HCT116 (cell line): ENCODE measurements around the gene RNF212. TPM values are rescaled to one million over a fixed set of nuclear protein-coding genes. Genes with fewer than 3 reads are reported as not detected.

Source experiments
- ATAC-seq: fragments of 200-7000 bp; cut with Tn5 transposase; 2 replicates; pipeline ENCODE4 v1.9.1; 2020; ENCODE audit warnings: mild to moderate bottlenecking, moderate library complexity
- BruUV-seq: library from RNA; stranded (reverse); fragments of 400-500 nt; replicated peaks from 2 replicates; lab custom pipeline; 2021; lab: Mats Ljungman, UMichigan
- CTCF ChIA-PET: fragments of 300-600 bp; sonication (Branson Sonifier 250); formaldehyde crosslinking; loops from one replicate; lab custom pipeline; 2021; ENCODE audit warnings: antibody characterized with exemption; lab: Charles Lee
- POLR2A ChIA-PET: fragments of 300-600, 350-600 bp; sonication (Branson Sonifier 250); formaldehyde crosslinking; loops from one replicate; lab custom pipeline; 2021; ENCODE audit warnings: antibody characterized with exemption; lab: Charles Lee
- RAD21 ChIA-PET, 2 experiments: fragments of 300-600 bp; sonication (Branson Sonifier 250); formaldehyde crosslinking; loops; one replicate each; lab custom pipeline; 2023; ENCODE audit warnings: low total read pairs in 2 of 2; ENCODE audit not compliant: uncharacterized antibody in 2 of 2, unreplicated experiment in 2 of 2, low non-redundant PET in 1 of 2; lab: Charles Lee
- DNase-seq: peaks from one replicate; pipeline ENCODE4 v3.0.0-alpha.2; 2010; ENCODE audit warnings: low read depth, low spot score
- H2AFZ ChIP-seq: fragments of 200-600 bp; shearing (Covaris generic), sonication (generic); 2 replicates; pipeline ENCODE4 v1.6.1; 2017; ENCODE audit warnings: low read depth, mixed run types, mixed read lengths, antibody characterized with exemption, low read length; ENCODE audit not compliant: poor library complexity, severe bottlenecking
- H3K27ac ChIP-seq: 2 replicates; pipeline ENCODE4 v1.5.1; 2012; ENCODE audit warnings: low read depth, low read length
- H3K27me3 ChIP-seq: fragments of 200-600 bp; sonication (generic); 2 replicates; pipeline ENCODE4 v1.6.1; 2016; ENCODE audit warnings: mixed run types, low read length, mixed read lengths; ENCODE audit not compliant: insufficient read depth
- H3K36me3 ChIP-seq, 2 experiments: fragments of 200-500 bp in 1 of 2; fragments of 200-600 bp in 1 of 2; sonication (Bioruptor generic) in 1 of 2; sonication (generic) in 1 of 2; 2 replicates each; pipeline versions ENCODE4 v1.5.1 to v1.6.1; 2014 to 2016; ENCODE audit warnings: low read length in 2 of 2, inconsistent platforms in 1 of 2, mixed read lengths in 1 of 2, mixed run types in 1 of 2; ENCODE audit not compliant: insufficient read depth in 2 of 2, control insufficient read depth in 1 of 2
- H3K4me1 ChIP-seq, 2 experiments: fragments of 200-600 bp in 1 of 2; sonication (generic) in 1 of 2; 2 replicates each; pipeline versions ENCODE4 v1.5.1 to v1.6.1; 2012 to 2017; ENCODE audit warnings: low read length in 2 of 2, inconsistent platforms in 1 of 2, mild to moderate bottlenecking in 1 of 2, mixed read lengths in 1 of 2, mixed run types in 1 of 2, moderate library complexity in 1 of 2; ENCODE audit not compliant: insufficient read depth in 2 of 2, control insufficient read depth in 1 of 2
- H3K4me2 ChIP-seq: fragments of 200-600 bp; sonication (generic); 2 replicates; pipeline ENCODE4 v1.6.1; 2017; ENCODE audit warnings: mixed run types, low read length, mixed read lengths
- H3K4me3 ChIP-seq, 2 experiments: fragments of 200-600 bp in 1 of 2; sonication (generic) in 1 of 2; replicated peaks in 1 of 2; 2 replicates each; pipeline ENCODE4 v1.5.1; 2011 to 2016; ENCODE audit warnings: low read length in 2 of 2, control low read depth in 1 of 2, low read depth in 1 of 2, mild to moderate bottlenecking in 1 of 2, mixed read lengths in 1 of 2, mixed run types in 1 of 2
- H3K79me2 ChIP-seq: fragments of 200-600 bp; sonication (generic); 2 replicates; pipeline ENCODE4 v1.6.1; 2017; ENCODE audit warnings: mild to moderate bottlenecking, mixed run types, low read length, moderate library complexity, mixed read lengths; ENCODE audit not compliant: insufficient read depth
- H3K9ac ChIP-seq: fragments of 200-600 bp; sonication (generic); 2 replicates; pipeline ENCODE4 v1.6.1; 2016; ENCODE audit warnings: low read length, mixed read lengths
- H3K9me2 ChIP-seq: fragments of 200-600 bp; sonication (generic), shearing (Covaris generic); 2 replicates; pipeline ENCODE4 v1.6.1; 2017; ENCODE audit warnings: mixed run types, mild to moderate bottlenecking, moderate library complexity; ENCODE audit not compliant: insufficient read depth
- H3K9me3 ChIP-seq, 2 experiments: fragments of 200-500 bp in 1 of 2; fragments of 200-600 bp in 1 of 2; sonication (Bioruptor generic) in 1 of 2; sonication (generic) in 1 of 2; 2 replicates each; pipeline ENCODE4 v1.6.1; 2014 to 2017; ENCODE audit warnings: low read length in 2 of 2, mixed read lengths in 2 of 2, inconsistent platforms in 1 of 2, low read depth in 1 of 2, mild to moderate bottlenecking in 1 of 2, mixed run types in 1 of 2, moderate library complexity in 1 of 2; ENCODE audit not compliant: control insufficient read depth in 1 of 2, insufficient read depth in 1 of 2
- H4K20me1 ChIP-seq: fragments of 200-600 bp; sonication (generic), shearing (Covaris generic); 2 replicates; pipeline ENCODE4 v1.6.1; 2017; ENCODE audit warnings: mixed run types, mild to moderate bottlenecking, moderate library complexity; ENCODE audit not compliant: insufficient read depth
- SP1 ChIP-seq: IDR thresholded peaks from 2 replicates; pipeline ENCODE4 v1.6.1; 2012; ENCODE audit warnings: low read depth
- ZNF274 ChIP-seq: fragments of 200-500 bp; sonication (Bioruptor generic); IDR thresholded peaks from 2 replicates; pipeline ENCODE4 v1.6.1; 2014; ENCODE audit warnings: mild to moderate bottlenecking, low read depth, low read length, inconsistent platforms
- intact Hi-C: fragments of 100-400 bp; cut with micrococcal nuclease; formaldehyde crosslinking; loops from 2 replicates; pipeline ENCODE4 v1.10.0; 2022
- total RNA-seq: library from RNA; stranded (reverse); gene quantifications from one replicate; pipeline ENCODE4 v1.2.1, GENCODE V29; 2021; ENCODE audit not compliant: unreplicated experiment
- TF ChIP-seq, protein P1 (sequence below): IDR thresholded peaks from 2 replicates; pipeline ENCODE4 v1.6.1; 2011; ENCODE audit warnings: mild to moderate bottlenecking, low read length, moderate library complexity; ENCODE audit not compliant: insufficient replicate concordance; ENCODE audit errors: extremely low read depth
- TF ChIP-seq, protein P2 (sequence below): IDR thresholded peaks from 2 replicates; pipeline ENCODE4 v1.6.1; 2012
- TF ChIP-seq, protein P3 (sequence below): IDR thresholded peaks from 2 replicates; pipeline ENCODE4 v1.6.1; 2012

RNF212 gene
- total RNA-seq, 1 experiment from 2014 or later: not detected

DNA sequence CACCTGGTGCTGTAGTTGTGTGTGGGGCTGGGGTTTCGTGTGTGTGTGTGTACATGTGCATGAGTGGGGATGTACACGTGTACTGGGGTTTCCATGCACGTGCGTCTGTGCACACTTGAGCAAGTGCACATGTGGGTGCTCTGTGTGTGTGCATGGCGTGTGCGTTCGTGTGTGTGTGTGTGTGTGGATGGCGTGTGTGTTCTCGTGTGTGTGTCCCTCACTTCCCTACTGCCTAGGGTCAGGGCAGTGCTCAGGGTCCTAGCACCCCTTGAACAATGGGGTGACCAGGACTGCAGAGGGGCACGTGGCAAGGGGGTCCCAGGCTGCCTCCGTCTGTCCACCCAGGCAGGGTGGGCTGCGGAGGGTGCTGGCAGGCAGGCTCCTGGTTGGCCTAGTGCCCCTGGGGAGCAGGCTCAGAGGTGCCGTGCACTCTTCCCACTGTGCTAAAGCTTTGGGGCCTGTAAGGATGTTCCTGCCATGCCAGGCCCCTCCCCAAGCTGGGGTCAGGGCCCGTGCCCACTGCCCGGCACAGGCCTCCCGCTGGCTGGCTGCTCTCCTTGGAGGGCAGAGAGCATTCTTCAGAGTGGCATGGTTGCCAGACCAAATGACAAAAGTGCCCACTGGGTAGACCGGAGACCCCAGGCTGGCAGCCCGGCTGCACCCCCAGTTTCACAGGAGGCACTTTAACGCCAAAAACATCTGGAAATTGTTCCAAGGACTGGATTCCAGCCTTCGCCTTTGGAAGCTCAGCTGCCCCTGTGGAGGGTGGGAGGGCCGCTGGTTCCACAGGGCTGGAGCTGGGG, 72.8 kb downstream of the RNF212 start:
- intact Hi-C loops: no loop called here
- Histone ChIP-seq H3K36me3 (no peaks in the 10 kb centered on the region), H2AFZ (no peak overlapping the region), H3K9ac (0 out of 2 replicates have a peak overlapping the region, but pooled peaks have one; percentile 40), H3K9me3 (no peaks in the 10 kb centered on the region), H3K4me2 (peak overlapping the region; percentile 69), H3K79me2 (no peaks in the 10 kb centered on the region), H3K4me1 (peaks cover 55 to 73% of the 10 kb centered on the region in 2 experiments), H3K4me3 (no peak overlapping the region), H3K27me3 (no peaks in the 10 kb centered on the region), H3K9me2 (no peaks in the 10 kb centered on the region), H3K27ac (peak overlapping the region; percentile 65), H4K20me1 (no peaks in the 10 kb centered on the region)
- DNase-seq (no peak), ATAC-seq (no peak)
- POLR2A ChIA-PET: no interaction called here
- TF ChIP-seq SP1: no peak
- TF ChIP-seq, protein P1, sequence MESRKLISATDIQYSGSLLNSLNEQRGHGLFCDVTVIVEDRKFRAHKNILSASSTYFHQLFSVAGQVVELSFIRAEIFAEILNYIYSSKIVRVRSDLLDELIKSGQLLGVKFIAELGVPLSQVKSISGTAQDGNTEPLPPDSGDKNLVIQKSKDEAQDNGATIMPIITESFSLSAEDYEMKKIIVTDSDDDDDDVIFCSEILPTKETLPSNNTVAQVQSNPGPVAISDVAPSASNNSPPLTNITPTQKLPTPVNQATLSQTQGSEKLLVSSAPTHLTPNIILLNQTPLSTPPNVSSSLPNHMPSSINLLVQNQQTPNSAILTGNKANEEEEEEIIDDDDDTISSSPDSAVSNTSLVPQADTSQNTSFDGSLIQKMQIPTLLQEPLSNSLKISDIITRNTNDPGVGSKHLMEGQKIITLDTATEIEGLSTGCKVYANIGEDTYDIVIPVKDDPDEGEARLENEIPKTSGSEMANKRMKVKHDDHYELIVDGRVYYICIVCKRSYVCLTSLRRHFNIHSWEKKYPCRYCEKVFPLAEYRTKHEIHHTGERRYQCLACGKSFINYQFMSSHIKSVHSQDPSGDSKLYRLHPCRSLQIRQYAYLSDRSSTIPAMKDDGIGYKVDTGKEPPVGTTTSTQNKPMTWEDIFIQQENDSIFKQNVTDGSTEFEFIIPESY: no peak
- no peak for TF ChIP-seq ZNF274
- TF ChIP-seq, protein P2, sequence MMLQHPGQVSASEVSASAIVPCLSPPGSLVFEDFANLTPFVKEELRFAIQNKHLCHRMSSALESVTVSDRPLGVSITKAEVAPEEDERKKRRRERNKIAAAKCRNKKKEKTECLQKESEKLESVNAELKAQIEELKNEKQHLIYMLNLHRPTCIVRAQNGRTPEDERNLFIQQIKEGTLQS: no peak
- TF ChIP-seq, protein P3, sequence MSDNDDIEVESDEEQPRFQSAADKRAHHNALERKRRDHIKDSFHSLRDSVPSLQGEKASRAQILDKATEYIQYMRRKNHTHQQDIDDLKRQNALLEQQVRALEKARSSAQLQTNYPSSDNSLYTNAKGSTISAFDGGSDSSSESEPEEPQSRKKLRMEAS: no peak
- RAD21 ChIA-PET: no interaction called here
- CTCF ChIA-PET: no interaction called here
- BruUV-seq: no TSS peak
